Stimulated activated CD8-positive, alpha-beta memory T cell treated with anti-CD3 and anti-CD28 coated beads, Interleukin-15, amount 100 ng/mL, for 48 hours (primary cell): ENCODE measurements around the gene INVS.
"Not testable (repeated sequence)": the region's sequence is repeated elsewhere in the genome, so short reads cannot be mapped to it uniquely, and the experiment has no call there.

Source experiments
- DNase-seq, 2 donors: peaks; one replicate each; pipeline ENCODE4 v3.0.0-alpha.2; 2020; ENCODE audit warnings: low read depth in 2 of 2

The INVS gene

GRCh38 chr9:100196215-100196614, 97.2 kb downstream of the INVS start:
- no peak for DNase-seq

- DNase-seq, result no peak
These were observed 97.8 kb downstream of the INVS start for GRCh38 chr9:100196828-100197227.

- no peak for DNase-seq
These were observed 98.5 kb downstream of the INVS start for GRCh38 chr9:100197553-100197952.

GRCh38 chr9:100202806-100203205, 103.8 kb downstream of the INVS start:
- no peak for DNase-seq

GRCh38 chr9:100204796-100205195, 105.8 kb downstream of the INVS start:
- DNase-seq, result no peak

- DNase-seq, result no peak
These were observed 107.9 kb downstream of the INVS start for GRCh38 chr9:100206899-100207298.

GRCh38 chr9:100208673-100209072, 109.6 kb downstream of the INVS start:
- DNase-seq, result no peak

GRCh38 chr9:100211476-100211875, 112.4 kb downstream of the INVS start:
- DNase-seq, result no peak

GRCh38 chr9:100213730-100214477, 114.9 kb downstream of the INVS start:
- DNase-seq, result no peak

- DNase-seq, result peak; percentile 22 to 38
These were observed 117.2 kb downstream of the INVS start for GRCh38 chr9:100216178-100216787.

- DNase-seq, result no peak
These were observed 118.5 kb downstream of the INVS start for GRCh38 chr9:100217536-100217935.

GRCh38 chr9:100219347-100219746, 120.3 kb downstream of the INVS start:
- no peak for DNase-seq

- no peak for DNase-seq
These were observed 121.9 kb downstream of the INVS start for GRCh38 chr9:100220936-100221335.

- no peak for DNase-seq
These were observed 122.5 kb downstream of the INVS start for GRCh38 chr9:100221538-100221937.

- no peak for DNase-seq
These were observed 123.6 kb downstream of the INVS start for GRCh38 chr9:100222674-100223073.

GRCh38 chr9:100227636-100228035, 128.6 kb downstream of the INVS start:
- no peak for DNase-seq

- no peak for DNase-seq
These were observed 129.4 kb downstream of the INVS start for GRCh38 chr9:100228352-100228869.

GRCh38 chr9:100229136-100229535, 130.1 kb downstream of the INVS start:
- no peak for DNase-seq

GRCh38 chr9:100229561-100229960, 130.5 kb downstream of the INVS start:
- DNase-seq, result no peak

GRCh38 chr9:100236986-100237385, 137.9 kb downstream of the INVS start:
- DNase-seq, result not testable (repeated sequence)

GRCh38 chr9:100240512-100240911, 141.5 kb downstream of the INVS start:
- DNase-seq, result no peak

GRCh38 chr9:100267211-100267610, 168.2 kb downstream of the INVS start:
- DNase-seq, result no peak

GRCh38 chr9:100268271-100268670, 169.2 kb downstream of the INVS start:
- no peak for DNase-seq
